ENCODE results near the gene METTL2B. TPM values are rescaled to one million over a fixed set of nuclear protein-coding genes. Genes with fewer than 3 reads are reported as not detected.
"Not testable (repeated sequence)": the region's sequence is repeated elsewhere in the genome, so short reads cannot be mapped to it uniquely, and the experiment has no call there.

METTL2B gene
- total RNA-seq, 1 experiment from 2014 or later, result 44.3 TPM

- not testable (repeated sequence) for H2BK120ac ChIP-seq (ENCODE audit: low read depth, low read length, poor library complexity, severe bottlenecking); H3K4ac ChIP-seq (ENCODE audit: low read depth, low read length); H3K18ac ChIP-seq (ENCODE audit: insufficient read length, low read depth, low read length); H4K8ac ChIP-seq (replicated peaks; ENCODE audit: insufficient read length, low read depth, low read length); H2BK15ac ChIP-seq (ENCODE audit: low read depth, low read length); H3K4me1 ChIP-seq (ENCODE audit: insufficient read depth, low read length); H3K56ac ChIP-seq (ENCODE audit: insufficient read length, low read depth, low read length); H3K14ac ChIP-seq (ENCODE audit: insufficient read depth, low read length); H3K79me2 ChIP-seq (ENCODE audit: insufficient read depth, low read length); H4K20me1 ChIP-seq (ENCODE audit: control insufficient read depth, insufficient read depth, insufficient read length); H3K27ac ChIP-seq (ENCODE audit: insufficient read length, low read depth, low read length); H3K23ac ChIP-seq (ENCODE audit: insufficient read length, low read depth, low read length); H3K9ac ChIP-seq (ENCODE audit: extremely low read depth, insufficient read length, low read length); H3K4me1 Mint-ChIP-seq; H3K79me1 ChIP-seq (ENCODE audit: insufficient read depth, low read depth, low read length, poor library complexity, severe bottlenecking); H4K91ac ChIP-seq (ENCODE audit: insufficient read length, low read depth, low read length); H3K9me3 Mint-ChIP-seq; H2BK20ac ChIP-seq (ENCODE audit: low read depth, low read length, poor library complexity, severe bottlenecking); H3T11ph ChIP-seq (ENCODE audit: low read length); H3K23me2 ChIP-seq (ENCODE audit: insufficient read length, low read depth, low read length, poor library complexity, severe bottlenecking); H2BK12ac ChIP-seq (ENCODE audit: insufficient read length, low read depth, low read length); H2AK5ac ChIP-seq (ENCODE audit: insufficient read length, low read length); H3K27me3 Mint-ChIP-seq (ENCODE audit: low read depth); H3K9me3 ChIP-seq (ENCODE audit: control insufficient read depth, low read depth, low read length); H2AFZ ChIP-seq (ENCODE audit: low read length); H4K5ac ChIP-seq (ENCODE audit: insufficient read length, low read depth, low read length); H3K4me3 Mint-ChIP-seq; H3K27me3 ChIP-seq (ENCODE audit: insufficient read depth, low read length); H3K4me2 ChIP-seq (ENCODE audit: insufficient read depth, insufficient read length, low read length); DNase-seq; H3K36me3 Mint-ChIP-seq (ENCODE audit: insufficient read depth in 1 of 3, low read depth in 3 of 3); H2BK5ac ChIP-seq (ENCODE audit: insufficient read length, low read length)
- no CpG with 5 or more reads among the region's 9 CpGs for WGBS (ENCODE audit: extremely low coverage, insufficient read length, low lambda C conversion rate)
- peak overlapping the region in 1 of 3 experiments; percentile 10; a peak in 1 of 7 replicates for H3K27ac Mint-ChIP-seq
Observed at GRCh38 chr7:128523932-128524524, 47.5 kb downstream of the METTL2B start.

- DNase-seq; H3K79me2 ChIP-seq (ENCODE audit: insufficient read depth, low read length); H4K5ac ChIP-seq (ENCODE audit: insufficient read length, low read depth, low read length); H3K27ac ChIP-seq (ENCODE audit: insufficient read length, low read depth, low read length); H2BK15ac ChIP-seq (ENCODE audit: low read depth, low read length); H4K20me1 ChIP-seq (ENCODE audit: control insufficient read depth, insufficient read depth, insufficient read length); H2BK20ac ChIP-seq (ENCODE audit: low read depth, low read length, poor library complexity, severe bottlenecking); H2BK5ac ChIP-seq (ENCODE audit: insufficient read length, low read length); H3K9ac ChIP-seq (ENCODE audit: extremely low read depth, insufficient read length, low read length); H3K14ac ChIP-seq (ENCODE audit: insufficient read depth, low read length); H3K23me2 ChIP-seq (ENCODE audit: insufficient read length, low read depth, low read length, poor library complexity, severe bottlenecking); H3K56ac ChIP-seq (ENCODE audit: insufficient read length, low read depth, low read length); H4K8ac ChIP-seq (replicated peaks; ENCODE audit: insufficient read length, low read depth, low read length); H3K4me2 ChIP-seq (ENCODE audit: insufficient read depth, insufficient read length, low read length); H3K79me1 ChIP-seq (ENCODE audit: insufficient read depth, low read depth, low read length, poor library complexity, severe bottlenecking); H3K27me3 ChIP-seq (ENCODE audit: insufficient read depth, low read length); H3K9me3 Mint-ChIP-seq; H3K36me3 Mint-ChIP-seq (ENCODE audit: insufficient read depth in 1 of 3, low read depth in 3 of 3); H3K9me3 ChIP-seq (ENCODE audit: control insufficient read depth, low read depth, low read length); H2AK5ac ChIP-seq (ENCODE audit: insufficient read length, low read length); H3T11ph ChIP-seq (ENCODE audit: low read length); H3K4me1 ChIP-seq (ENCODE audit: insufficient read depth, low read length); H3K4ac ChIP-seq (ENCODE audit: low read depth, low read length); H4K91ac ChIP-seq (ENCODE audit: insufficient read length, low read depth, low read length); H2AFZ ChIP-seq (ENCODE audit: low read length); H3K23ac ChIP-seq (ENCODE audit: insufficient read length, low read depth, low read length); H2BK120ac ChIP-seq (ENCODE audit: low read depth, low read length, poor library complexity, severe bottlenecking); H3K18ac ChIP-seq (ENCODE audit: insufficient read length, low read depth, low read length); H3K27me3 Mint-ChIP-seq (ENCODE audit: low read depth); H3K4me3 Mint-ChIP-seq; H2BK12ac ChIP-seq (ENCODE audit: insufficient read length, low read depth, low read length): not testable (repeated sequence)
- Mint-ChIP-seq H3K27ac (peak overlapping the region in 1 of 3 experiments; percentile 84; a peak in 3 of 7 replicates), H3K4me1 (peaks cover 15 to 16% of the 10 kb centered on the region in 2 experiments)
- no CpG with 5 or more reads among the region's 4 CpGs for WGBS (ENCODE audit: extremely low coverage, insufficient read length, low lambda C conversion rate)
Observed at GRCh38 chr7:128525584-128525983, 49.0 kb downstream of the METTL2B start.

Data from H9 (cell line).